ENCODE results near the gene APBA1.

DNA sequence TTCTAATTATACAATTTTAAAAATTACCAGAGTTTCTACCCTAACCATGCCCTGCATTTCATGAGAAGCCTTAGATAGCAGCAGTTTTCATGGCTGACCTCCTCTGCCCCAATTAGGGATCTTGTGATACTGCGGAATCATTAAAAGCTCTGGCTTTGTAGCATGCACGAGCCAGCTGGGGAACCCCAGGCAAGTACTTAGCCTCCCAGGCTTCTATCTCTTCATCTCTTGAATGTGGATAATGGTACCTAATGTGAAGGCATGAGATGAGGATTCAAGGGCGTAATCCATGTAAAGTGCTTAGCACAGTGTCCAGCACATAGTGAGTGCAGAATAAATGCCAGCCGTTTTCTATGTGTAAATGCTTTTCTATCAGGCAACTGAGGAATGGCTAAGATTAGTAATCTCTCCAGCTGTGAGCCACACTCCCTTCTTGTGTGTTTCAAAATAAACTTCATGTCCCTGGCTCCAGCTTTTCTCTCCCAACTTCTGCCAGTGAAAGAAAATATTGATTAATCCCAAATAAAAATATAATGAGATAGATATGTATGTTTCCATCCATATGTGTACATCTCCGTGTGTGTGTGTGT lies 88.4 kb downstream of the APBA1 start:
- no peak for TF ChIP-seq EZH2 (IDR thresholded peaks at IDR 0.05; ENCODE audit: borderline replicate concordance, low read depth, low read length, severe bottlenecking)
- TF ChIP-seq, protein P1, sequence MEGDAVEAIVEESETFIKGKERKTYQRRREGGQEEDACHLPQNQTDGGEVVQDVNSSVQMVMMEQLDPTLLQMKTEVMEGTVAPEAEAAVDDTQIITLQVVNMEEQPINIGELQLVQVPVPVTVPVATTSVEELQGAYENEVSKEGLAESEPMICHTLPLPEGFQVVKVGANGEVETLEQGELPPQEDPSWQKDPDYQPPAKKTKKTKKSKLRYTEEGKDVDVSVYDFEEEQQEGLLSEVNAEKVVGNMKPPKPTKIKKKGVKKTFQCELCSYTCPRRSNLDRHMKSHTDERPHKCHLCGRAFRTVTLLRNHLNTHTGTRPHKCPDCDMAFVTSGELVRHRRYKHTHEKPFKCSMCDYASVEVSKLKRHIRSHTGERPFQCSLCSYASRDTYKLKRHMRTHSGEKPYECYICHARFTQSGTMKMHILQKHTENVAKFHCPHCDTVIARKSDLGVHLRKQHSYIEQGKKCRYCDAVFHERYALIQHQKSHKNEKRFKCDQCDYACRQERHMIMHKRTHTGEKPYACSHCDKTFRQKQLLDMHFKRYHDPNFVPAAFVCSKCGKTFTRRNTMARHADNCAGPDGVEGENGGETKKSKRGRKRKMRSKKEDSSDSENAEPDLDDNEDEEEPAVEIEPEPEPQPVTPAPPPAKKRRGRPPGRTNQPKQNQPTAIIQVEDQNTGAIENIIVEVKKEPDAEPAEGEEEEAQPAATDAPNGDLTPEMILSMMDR (IDR thresholded peaks at IDR 0.05; ENCODE audit: borderline replicate concordance, extremely low read depth, low read length, poor library complexity, severe bottlenecking): no peak
